D721Med (cell line): ENCODE measurements around the gene DICER1.

ENCODE experiments used
- DNase-seq: peaks from one replicate; pipeline ENCODE4 v3.0.0; 2011; ENCODE audit warnings: low spot score; ENCODE audit not compliant: insufficient read length
- FAIRE-seq: peaks from 2 replicates; lab custom pipeline; 2011; peaks lifted over from hg19 to GRCh38; lab: Jason Lieb, UNC
- TF ChIP-seq, protein P1 (sequence below): IDR thresholded peaks from 2 replicates; pipeline ENCODE4 v1.5.1; 2012; ENCODE audit warnings: mild to moderate bottlenecking, control low read depth; ENCODE audit not compliant: insufficient read depth; ENCODE audit errors: missing control alignments

DICER1 gene

DNA sequence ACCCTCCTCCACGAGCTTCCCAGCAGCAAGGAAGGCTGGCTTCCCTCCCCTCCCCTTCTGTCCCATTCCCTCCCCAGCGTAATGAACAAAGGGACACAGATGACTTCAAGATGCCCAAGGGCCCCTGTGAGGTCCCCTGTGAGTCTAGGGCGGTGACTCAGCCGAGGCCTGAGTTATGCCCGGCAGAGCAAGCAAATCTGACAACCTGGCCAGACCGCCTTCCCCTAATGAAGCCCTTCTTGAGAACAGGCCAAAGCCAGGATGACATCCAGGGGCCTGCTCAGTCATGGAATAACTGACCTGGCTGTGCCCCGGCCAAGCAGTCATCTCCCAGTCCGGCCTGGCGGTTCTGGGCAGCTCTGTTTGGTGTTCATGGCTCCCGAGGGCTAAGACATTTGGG lies 89.2 kb downstream of the DICER1 start:
- FAIRE-seq (no peak), DNase-seq (no peak)
- TF ChIP-seq, protein P1, sequence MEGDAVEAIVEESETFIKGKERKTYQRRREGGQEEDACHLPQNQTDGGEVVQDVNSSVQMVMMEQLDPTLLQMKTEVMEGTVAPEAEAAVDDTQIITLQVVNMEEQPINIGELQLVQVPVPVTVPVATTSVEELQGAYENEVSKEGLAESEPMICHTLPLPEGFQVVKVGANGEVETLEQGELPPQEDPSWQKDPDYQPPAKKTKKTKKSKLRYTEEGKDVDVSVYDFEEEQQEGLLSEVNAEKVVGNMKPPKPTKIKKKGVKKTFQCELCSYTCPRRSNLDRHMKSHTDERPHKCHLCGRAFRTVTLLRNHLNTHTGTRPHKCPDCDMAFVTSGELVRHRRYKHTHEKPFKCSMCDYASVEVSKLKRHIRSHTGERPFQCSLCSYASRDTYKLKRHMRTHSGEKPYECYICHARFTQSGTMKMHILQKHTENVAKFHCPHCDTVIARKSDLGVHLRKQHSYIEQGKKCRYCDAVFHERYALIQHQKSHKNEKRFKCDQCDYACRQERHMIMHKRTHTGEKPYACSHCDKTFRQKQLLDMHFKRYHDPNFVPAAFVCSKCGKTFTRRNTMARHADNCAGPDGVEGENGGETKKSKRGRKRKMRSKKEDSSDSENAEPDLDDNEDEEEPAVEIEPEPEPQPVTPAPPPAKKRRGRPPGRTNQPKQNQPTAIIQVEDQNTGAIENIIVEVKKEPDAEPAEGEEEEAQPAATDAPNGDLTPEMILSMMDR = no peak

DNA sequence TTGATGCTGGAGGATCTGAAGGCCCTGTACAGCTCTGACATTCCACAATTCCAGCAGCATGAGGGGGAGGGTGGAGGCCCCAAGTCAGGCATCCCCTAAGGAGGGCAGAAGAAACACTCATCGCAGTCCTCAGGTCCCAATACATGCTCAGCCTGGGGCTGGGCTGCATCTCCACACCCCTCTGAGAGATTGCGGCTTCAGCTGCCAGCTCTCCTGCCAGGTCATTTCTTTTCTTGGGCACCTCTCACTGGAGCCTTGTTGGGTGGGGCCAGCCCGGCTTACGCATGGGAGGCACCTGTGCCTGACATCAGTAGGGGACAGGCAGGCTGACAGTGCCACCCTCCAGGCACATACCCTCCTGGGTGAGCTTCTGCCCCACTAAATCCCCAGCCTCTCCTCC lies 89.8 kb downstream of the DICER1 start:
- DNase-seq (no peak), FAIRE-seq (no peak)
- TF ChIP-seq, protein P1 = no peak

DNA sequence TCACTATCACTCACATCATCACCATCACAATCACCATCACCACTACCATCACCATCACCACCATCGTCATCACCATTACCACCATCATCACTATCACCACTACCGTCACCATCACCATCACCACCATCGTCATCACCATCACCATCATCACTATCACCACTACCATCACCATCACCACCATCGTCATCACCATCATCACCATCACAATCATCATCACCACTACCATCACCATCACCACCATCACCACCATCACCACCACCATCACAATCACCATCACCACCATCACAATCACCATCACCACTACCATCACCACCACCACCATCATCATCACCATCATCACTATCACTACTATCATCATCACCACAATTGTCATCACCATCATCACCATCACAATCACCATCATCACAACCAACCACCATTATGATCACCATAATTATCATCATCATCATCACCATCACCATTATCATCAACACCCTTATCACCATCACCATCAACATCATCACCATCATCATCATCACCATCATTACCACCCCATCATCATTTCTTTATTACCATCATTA lies 90.8 kb downstream of the DICER1 start:
- TF ChIP-seq, protein P1 = no peak
- FAIRE-seq (no peak), DNase-seq (no peak)

DNA sequence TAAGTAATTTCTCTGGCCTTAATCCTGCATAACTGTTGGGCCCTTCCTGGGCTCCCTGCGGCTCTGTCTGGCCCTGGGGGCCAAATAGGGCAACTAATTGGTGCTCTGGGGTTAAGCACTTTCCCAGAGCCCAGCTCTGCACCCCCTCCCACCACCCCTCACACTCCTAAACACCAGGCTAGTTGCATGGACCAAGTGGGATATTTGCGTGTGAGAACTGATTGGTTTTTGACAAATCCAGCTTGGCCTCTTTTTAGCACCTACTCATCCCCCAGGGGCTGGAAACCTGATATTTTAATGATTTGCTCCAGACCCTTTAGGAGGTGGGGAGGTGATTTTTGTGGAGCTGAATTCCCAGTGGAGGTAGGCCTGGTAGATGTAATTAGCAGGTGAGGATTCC lies 91.9 kb downstream of the DICER1 start:
- no peak for FAIRE-seq
- TF ChIP-seq, protein P1 = no peak
- DNase-seq = no peak

DNA sequence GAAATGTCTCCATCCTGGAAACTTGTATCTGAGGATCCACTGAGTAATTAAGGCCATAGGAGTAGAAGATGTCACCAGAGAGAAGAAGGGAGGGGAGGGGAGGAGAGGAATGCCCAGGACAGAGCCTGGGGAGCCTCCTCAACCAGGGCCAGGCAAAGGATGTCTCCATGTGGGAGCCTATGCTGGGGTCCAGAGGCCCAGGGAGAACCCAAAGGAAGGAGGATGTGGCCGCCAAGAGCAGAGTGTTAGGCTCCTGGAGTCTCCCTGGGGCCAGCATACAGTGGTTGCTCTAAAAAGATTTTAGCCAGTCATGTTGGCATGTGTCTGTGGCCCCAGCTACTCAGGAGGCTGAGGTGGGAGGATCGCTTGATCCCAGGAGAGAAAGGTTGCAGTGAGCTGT lies 92.6 kb downstream of the DICER1 start:
- DNase-seq (no peak), FAIRE-seq (no peak)
- TF ChIP-seq, protein P1 = no peak

DNA sequence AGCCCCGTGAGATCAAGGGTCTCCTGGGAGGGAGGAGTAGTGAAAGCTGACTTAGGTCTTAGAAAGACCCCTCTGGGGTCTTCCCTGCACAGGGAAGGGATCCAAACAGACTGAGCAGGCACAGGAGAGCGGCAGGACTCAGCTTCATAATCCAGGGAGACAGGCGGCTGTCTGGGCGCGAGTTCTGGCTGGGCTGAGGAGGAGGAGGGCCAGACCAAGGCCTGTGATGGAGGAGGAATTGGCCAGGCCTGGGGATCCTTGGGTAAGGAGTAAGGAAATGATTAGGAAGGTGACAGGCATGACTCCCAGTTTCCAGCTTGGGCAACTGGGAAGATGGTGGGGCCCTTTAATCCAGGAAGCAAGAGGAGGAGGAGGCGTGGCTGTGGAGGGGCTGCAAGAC lies 93.1 kb downstream of the DICER1 start:
- DNase-seq = no peak
- TF ChIP-seq, protein P1 = no peak
- no peak for FAIRE-seq

DNA sequence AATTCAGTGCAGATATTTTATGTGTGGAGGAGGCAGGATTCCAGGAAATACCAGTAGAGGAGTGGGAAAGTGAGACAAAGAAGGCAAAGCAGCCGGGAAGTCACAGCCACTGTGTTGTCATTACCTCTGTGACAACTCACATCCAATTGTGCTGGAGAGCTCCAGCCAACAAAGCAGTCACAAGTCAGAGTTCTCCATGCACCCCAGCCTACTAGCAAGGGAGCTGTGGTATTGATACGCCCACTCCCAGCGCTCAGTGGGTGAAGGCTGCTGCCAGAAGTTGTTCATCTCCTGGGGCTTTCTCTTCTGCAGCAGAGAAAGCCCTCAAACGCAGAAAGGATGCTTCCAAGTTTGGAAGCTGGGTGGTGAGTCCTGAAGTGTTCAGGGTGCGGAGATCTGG lies 93.9 kb downstream of the DICER1 start:
- no peak for FAIRE-seq
- no peak for DNase-seq
- TF ChIP-seq, protein P1 = no peak
